SK-N-SH (cell line): ENCODE data around the gene ZNF555. TPM values are rescaled to one million over a fixed set of nuclear protein-coding genes. Genes with fewer than 3 reads are reported as not detected.

ENCODE experiments used
- CTCF ChIA-PET: fragments of 300-600, 350-600 bp; formaldehyde crosslinking; extraction: SDS; loops from one replicate; lab custom pipeline; 2021; lab: Yijun Ruan, JAX
- POLR2A ChIA-PET: fragments of 350-600 bp; sonication (Branson Sonifier 250); formaldehyde crosslinking; extraction: SDS; loops from one replicate; lab custom pipeline; 2020; ENCODE audit warnings: antibody characterized with exemption, inconsistent platforms; lab: Yijun Ruan, JAX
- DNase-seq: peaks from one replicate; pipeline ENCODE4 v3.0.0; 2012
- H2AFZ ChIP-seq: fragments of 200-600 bp; sonication (generic); 2 replicates; pipeline ENCODE4 v1.8.1; 2016; ENCODE audit warnings: antibody characterized with exemption, mild to moderate bottlenecking, low read depth
- H3F3A ChIP-seq: fragments of 200-600 bp; sonication (generic); replicated peaks from 2 replicates; pipeline ENCODE3; 2016; ENCODE audit warnings: antibody characterized with exemption, mild to moderate bottlenecking; ENCODE audit not compliant: insufficient read depth
- H3K27ac ChIP-seq, 2 experiments: fragments of 200-500 bp in 1 of 2; fragments of 200-600 bp in 1 of 2; sonication (Bioruptor generic) in 1 of 2; sonication (generic), shearing (Covaris generic) in 1 of 2; 2 replicates each; pipeline versions ENCODE4 v1.5.1 to v1.6.1; 2014 to 2016; ENCODE audit warnings: low read depth in 2 of 2, inconsistent platforms in 1 of 2, low read length in 1 of 2, mild to moderate bottlenecking in 1 of 2, mixed read lengths in 1 of 2
- H3K27me3 ChIP-seq: fragments of 200-600 bp; sonication (generic), shearing (Covaris generic); 2 replicates; pipeline ENCODE4 v1.6.1; 2016; ENCODE audit warnings: mixed run types; ENCODE audit not compliant: insufficient read depth
- H3K36me3 ChIP-seq, 2 experiments: fragments of 200-500 bp in 1 of 2; fragments of 200-600 bp in 1 of 2; sonication (Bioruptor generic) in 1 of 2; sonication (generic) in 1 of 2; replicated peaks in 1 of 2; 2 replicates each; pipeline versions ENCODE3 to v1.5.1; 2014 to 2016; ENCODE audit warnings: low read length in 1 of 2, mild to moderate bottlenecking in 1 of 2; ENCODE audit not compliant: insufficient read depth in 2 of 2, control insufficient read depth in 1 of 2
- H3K4me1 ChIP-seq, 2 experiments: fragments of 200-500 bp in 1 of 2; fragments of 200-600 bp in 1 of 2; sonication (Bioruptor generic) in 1 of 2; sonication (generic), shearing (Covaris generic) in 1 of 2; 2 replicates each; pipeline versions ENCODE4 v1.5.1 to v1.6.1; 2014 to 2016; ENCODE audit warnings: low read depth in 1 of 2, low read length in 1 of 2, mixed run types in 1 of 2; ENCODE audit not compliant: insufficient read depth in 2 of 2, control insufficient read depth in 1 of 2
- H3K4me2 ChIP-seq: fragments of 200-600 bp; sonication (generic), shearing (Covaris generic); 2 replicates; pipeline ENCODE4 v1.6.1; 2017; ENCODE audit warnings: mixed run types
- H3K4me3 ChIP-seq, 2 experiments: fragments of 200-500 bp in 1 of 2; fragments of 200-600 bp in 1 of 2; sonication (Bioruptor generic) in 1 of 2; sonication (generic), shearing (Covaris generic) in 1 of 2; 2 replicates each; pipeline versions ENCODE4 v1.5.1 to v1.8.1; 2014 to 2016; ENCODE audit warnings: low read depth in 2 of 2, inconsistent platforms in 1 of 2, low read length in 1 of 2, mild to moderate bottlenecking in 1 of 2, mixed read lengths in 1 of 2, moderate library complexity in 1 of 2
- H3K79me2 ChIP-seq: fragments of 200-600 bp; sonication (generic); 2 replicates; pipeline ENCODE4 v1.8.1; 2017; ENCODE audit warnings: mild to moderate bottlenecking; ENCODE audit not compliant: insufficient read depth
- H3K9ac ChIP-seq: fragments of 200-600 bp; sonication (generic); 2 replicates; pipeline ENCODE4 v1.6.1; 2017; ENCODE audit warnings: mixed run types
- H3K9me2 ChIP-seq: fragments of 200-600 bp; sonication (generic); 2 replicates; pipeline ENCODE4 v1.6.1; 2017; ENCODE audit warnings: mixed run types
- H3K9me3 ChIP-seq: fragments of 200-600 bp; sonication (generic); 2 replicates; pipeline ENCODE4 v1.6.1; 2017; ENCODE audit warnings: mixed run types, mild to moderate bottlenecking, moderate library complexity
- H4K20me1 ChIP-seq: fragments of 200-600 bp; sonication (generic); 2 replicates; pipeline ENCODE4 v1.6.1; 2017; ENCODE audit warnings: mild to moderate bottlenecking, mixed run types; ENCODE audit not compliant: insufficient read depth
- FOXM1 ChIP-seq: IDR thresholded peaks from 2 replicates; pipeline ENCODE4 v1.4.0; 2012; ENCODE audit warnings: low read depth, mild to moderate bottlenecking
- GABPA ChIP-seq: IDR thresholded peaks from 2 replicates; pipeline ENCODE4 v1.4.0; 2012; ENCODE audit warnings: low read depth, mild to moderate bottlenecking
- IRF3 ChIP-seq: fragments of 150-350 bp; IDR thresholded peaks from 2 replicates; pipeline ENCODE4 v1.6.1; 2016; ENCODE audit warnings: mild to moderate bottlenecking, low read depth, low read length
- JUND ChIP-seq: IDR thresholded peaks from 2 replicates; pipeline ENCODE4 v1.4.0; 2012
- MEF2A ChIP-seq: IDR thresholded peaks from 2 replicates; pipeline ENCODE4 v1.4.0; 2012; ENCODE audit warnings: low read depth, borderline replicate concordance
- MXI1 ChIP-seq: IDR thresholded peaks from 2 replicates; pipeline ENCODE4 v1.6.1; 2012; ENCODE audit warnings: mild to moderate bottlenecking, low read depth, low read length, improper control_type of control experiment
- NFIC ChIP-seq: IDR thresholded peaks from 2 replicates; pipeline ENCODE4 v1.4.0; 2012; ENCODE audit warnings: borderline replicate concordance
- PBX3 ChIP-seq: IDR thresholded peaks from 2 replicates; pipeline ENCODE4; 2012
- POLR2AphosphoS5 ChIP-seq: IDR thresholded peaks from 2 replicates; pipeline ENCODE4 v1.6.1; 2012; ENCODE audit warnings: low read depth, low read length
- RAD21 ChIP-seq: IDR thresholded peaks from 2 replicates; pipeline ENCODE4 v1.6.1; 2012; ENCODE audit warnings: mild to moderate bottlenecking, low read length
- RCOR1 ChIP-seq: fragments of 150-350 bp; IDR thresholded peaks from 2 replicates; pipeline ENCODE4 v1.6.1; 2017; ENCODE audit warnings: antibody characterized with exemption, low read length
- SIN3A ChIP-seq: IDR thresholded peaks from 2 replicates; pipeline ENCODE4 v1.6.1; 2012; ENCODE audit warnings: low read depth, mild to moderate bottlenecking, low read length, moderate library complexity, borderline replicate concordance
- TEAD4 ChIP-seq: IDR thresholded peaks from 2 replicates; pipeline ENCODE4 v1.4.0; 2012; ENCODE audit warnings: mild to moderate bottlenecking, borderline replicate concordance; ENCODE audit not compliant: insufficient read depth
- YY1 ChIP-seq: IDR thresholded peaks from 2 replicates; pipeline ENCODE4 v1.4.0; 2012; ENCODE audit warnings: low read depth, mild to moderate bottlenecking
- WGBS: methylation state at CpG from one replicate; pipeline ENCODE4 v1.1.6; 2017; ENCODE audit warnings: low lambda C conversion rate; 5-methylcytosine and 5-hydroxymethylcytosine counted together
- polyA plus RNA-seq, 3 experiments: library from polyadenylated mRNA; depleted of rRNA; stranded (reverse); fragments of >200 nt; gene quantifications; 2 replicates each; pipeline ENCODE4 v1.2.3, GENCODE V29; 2012

ZNF555 gene
- polyA plus RNA-seq, 1 of the 3 experiments (the other 2 are of a cell fraction) = 1.4 TPM

GRCh38 chr19:2865334-2866100 lies 24.2 kb downstream of the ZNF555 start (continued):
- TF ChIP-seq YY1 (no peak), RCOR1 (no peak), MXI1 (no peak), TEAD4 (no peak), PBX3 (no peak)

- Histone ChIP-seq H2AFZ (peak overlapping the region; percentile 31; the same call in 1 of the 2 replicates), H3F3A (no peaks in the 10 kb centered on the region), H3K4me2 (peak overlapping the region; percentile 72; the same call in 1 of the 2 replicates), H3K4me3 (peak overlapping the region; percentile 40 to 66; a peak in 3 of 4 replicates), H3K9me2 (no peaks in the 10 kb centered on the region), H3K9me3 (no peaks in the 10 kb centered on the region), H3K27me3 (no peaks in the 10 kb centered on the region), H3K4me1 (no peaks in the 10 kb centered on the region; a peak in 1 of 4 replicates), H3K9ac (no peak overlapping the region), H3K79me2 (no peaks in the 10 kb centered on the region), H3K36me3 (no peaks in the 10 kb centered on the region), H3K27ac (peak overlapping the region in 1 of 2 experiments; percentile 35; a peak in 1 of 4 replicates), H4K20me1 (no peaks in the 10 kb centered on the region)
- no peak for DNase-seq
- TF ChIP-seq IRF3 (no peak), RCOR1 (no peak), MEF2A (no peak), FOXM1 (no peak), MXI1 (no peak), TEAD4 (no peak), RAD21 (no peak), NFIC (no peak), POLR2AphosphoS5 (no peak), GABPA (no peak), SIN3A (no peak), PBX3 (no peak), JUND (no peak)
- CTCF ChIA-PET = interaction anchor here (0.9 to 1.3 kb wide), 4 partner anchors 9 to 85 kb away, joined by 3 to 5 read pairs (median 4); no protein-coding TSS in a partner anchor
- WGBS = 39% methylated on average over 8 of the region's 8 CpGs
- POLR2A ChIA-PET = no interaction called here
Measured at GRCh38 chr19:2866495-2867024, 25.3 kb downstream of the ZNF555 start.
